WTC11 (cell line): ENCODE data around the gene SPNS3. TPM values are rescaled to one million over a fixed set of nuclear protein-coding genes. Genes with fewer than 3 reads are reported as not detected.

Experiments
- ATAC-seq: fragments of 200-7000 bp; cut with Tn5 transposase; 2 replicates; pipeline ENCODE4 v1.10.0; 2021; ENCODE audit warnings: mild to moderate bottlenecking, moderate library complexity
- CTCF ChIA-PET: fragments of 300-600 bp; sonication (Branson Sonifier 250); formaldehyde crosslinking; loops from one replicate; lab custom pipeline; 2021; ENCODE audit warnings: antibody characterized with exemption; lab: Charles Lee
- POLR2A ChIA-PET: fragments of 350-600 bp; sonication (Branson Sonifier 250); formaldehyde crosslinking; loops from one replicate; lab custom pipeline; 2021; ENCODE audit warnings: antibody characterized with exemption; lab: Charles Lee
- DNase-seq: peaks from one replicate; pipeline ENCODE4 v3.0.0; 2021; ENCODE audit warnings: low spot score
- H3K27ac Mint-ChIP-seq: 2 replicates; pipeline ENCODE4 v1.8.0; 2021; ENCODE audit warnings: mixed read lengths
- H3K27me3 Mint-ChIP-seq: 2 replicates; pipeline ENCODE4 v1.8.0; 2021; ENCODE audit warnings: low read depth, mild to moderate bottlenecking, moderate library complexity, mixed read lengths
- H3K36me3 Mint-ChIP-seq: 2 replicates; pipeline ENCODE4 v1.8.0; 2021; ENCODE audit warnings: mixed read lengths
- H3K4me1 Mint-ChIP-seq: 2 replicates; pipeline ENCODE4 v1.8.0; 2022; ENCODE audit warnings: mixed read lengths
- H3K4me3 Mint-ChIP-seq: 2 replicates; pipeline ENCODE4 v1.8.0; 2021; ENCODE audit warnings: mild to moderate bottlenecking, moderate library complexity, mixed read lengths
- H3K9me3 Mint-ChIP-seq: 2 replicates; pipeline ENCODE4 v1.8.0; 2021; ENCODE audit warnings: mixed read lengths
- CBFB ChIP-seq: sonication (generic); formaldehyde crosslinking; IDR thresholded peaks from 2 replicates; pipeline ENCODE4 v1.8.1; 2022; ENCODE audit warnings: mild to moderate bottlenecking, low read depth, missing genetic modification reagents
- CREB1 ChIP-seq: sonication (generic); formaldehyde crosslinking; IDR thresholded peaks from 2 replicates; pipeline ENCODE4 v1.8.0; 2023; ENCODE audit warnings: mild to moderate bottlenecking, missing genetic modification reagents
- CREM ChIP-seq: sonication (generic); formaldehyde crosslinking; IDR thresholded peaks from 2 replicates; pipeline ENCODE4 v1.8.1; 2022; ENCODE audit warnings: mild to moderate bottlenecking, missing genetic modification reagents, moderate library complexity
- ELF4 ChIP-seq: sonication (generic); formaldehyde crosslinking; IDR thresholded peaks from 2 replicates; pipeline ENCODE4 v1.8.1; 2022; ENCODE audit warnings: low read depth, mild to moderate bottlenecking, moderate library complexity, missing genetic modification reagents
- EMX1 ChIP-seq: fragments of 250-450 bp; sonication (Bioruptor Pico); IDR thresholded peaks from 2 replicates; pipeline ENCODE4 v1.8.0; 2021; ENCODE audit warnings: mild to moderate bottlenecking
- ETV6 ChIP-seq: sonication (generic); formaldehyde crosslinking; IDR thresholded peaks from 2 replicates; pipeline ENCODE4 v1.8.1; 2022; ENCODE audit warnings: mild to moderate bottlenecking, missing genetic modification reagents
- FOXJ3 ChIP-seq: sonication (generic); formaldehyde crosslinking; IDR thresholded peaks from 2 replicates; pipeline ENCODE4 v1.9.0; 2021; ENCODE audit warnings: missing genetic modification reagents, mild to moderate bottlenecking, borderline replicate concordance
- KAT7 ChIP-seq: sonication (generic); formaldehyde crosslinking; IDR thresholded peaks from 2 replicates; pipeline ENCODE4 v1.8.1; 2023; ENCODE audit warnings: missing genetic modification reagents, mild to moderate bottlenecking, borderline replicate concordance
- NFE2L1 ChIP-seq: sonication (generic); formaldehyde crosslinking; IDR thresholded peaks from 2 replicates; pipeline ENCODE4 v1.8.1; 2023; ENCODE audit warnings: missing genetic modification reagents
- PRRX2 ChIP-seq: fragments of 250-450 bp; sonication (Bioruptor Pico); IDR thresholded peaks from 2 replicates; pipeline ENCODE4 v1.8.0; 2021; ENCODE audit warnings: mild to moderate bottlenecking
- TCF7 ChIP-seq: sonication (generic); formaldehyde crosslinking; IDR thresholded peaks from 2 replicates; pipeline ENCODE4 v1.8.0; 2022; ENCODE audit warnings: mild to moderate bottlenecking, low read depth, missing genetic modification reagents, moderate library complexity
- ZNF671 ChIP-seq: fragments of 250-450 bp; sonication (Bioruptor Pico); IDR thresholded peaks from 2 replicates; pipeline ENCODE4 v1.8.0; 2021; ENCODE audit warnings: mild to moderate bottlenecking
- total RNA-seq: library from RNA; stranded (reverse); gene quantifications from 3 replicates; pipeline ENCODE4 v1.2.3, GENCODE V29; 2021
- TF ChIP-seq, protein P1 (sequence below): sonication (generic); formaldehyde crosslinking; IDR thresholded peaks from 2 replicates; pipeline ENCODE4 v1.8.1; 2022; ENCODE audit warnings: low read depth, mild to moderate bottlenecking, moderate library complexity, missing genetic modification reagents, borderline replicate concordance
- TF ChIP-seq, protein P2 (sequence below): sonication (generic); formaldehyde crosslinking; IDR thresholded peaks from 2 replicates; pipeline ENCODE4 v1.8.1; 2022; ENCODE audit warnings: mild to moderate bottlenecking, moderate library complexity, missing genetic modification reagents
- TF ChIP-seq, protein P3 (sequence below): sonication (generic); formaldehyde crosslinking; IDR thresholded peaks from 2 replicates; pipeline ENCODE4 v1.8.1; 2023; ENCODE audit warnings: mild to moderate bottlenecking, moderate library complexity, missing genetic modification reagents
- TF ChIP-seq, protein P4 (sequence below): fragments of 200-600 bp; IDR thresholded peaks from 2 replicates; pipeline ENCODE4 v1.8.0; 2022; ENCODE audit warnings: antibody characterized with exemption
- TF ChIP-seq, protein P5 (sequence below): sonication (generic); formaldehyde crosslinking; IDR thresholded peaks from 2 replicates; pipeline ENCODE4 v1.8.1; 2023; ENCODE audit warnings: mild to moderate bottlenecking, missing genetic modification reagents, moderate library complexity
- TF ChIP-seq, protein P6 (sequence below): sonication (generic); formaldehyde crosslinking; IDR thresholded peaks from 2 replicates; pipeline ENCODE4 v1.8.1; 2022; ENCODE audit warnings: low read depth, missing genetic modification reagents, borderline replicate concordance
- TF ChIP-seq, protein P7 (sequence below): fragments of 250-450 bp; sonication (Bioruptor Pico); IDR thresholded peaks from 2 replicates; pipeline ENCODE4 v1.8.0; 2021; ENCODE audit warnings: mild to moderate bottlenecking
- TF ChIP-seq, protein P8 (sequence below): sonication (generic); formaldehyde crosslinking; IDR thresholded peaks from 2 replicates; pipeline ENCODE4 v1.8.1; 2023; ENCODE audit warnings: mild to moderate bottlenecking, missing genetic modification reagents, borderline replicate concordance

The SPNS3 gene
- total RNA-seq, 1 experiment from 2014 or later: not detected

DNA sequence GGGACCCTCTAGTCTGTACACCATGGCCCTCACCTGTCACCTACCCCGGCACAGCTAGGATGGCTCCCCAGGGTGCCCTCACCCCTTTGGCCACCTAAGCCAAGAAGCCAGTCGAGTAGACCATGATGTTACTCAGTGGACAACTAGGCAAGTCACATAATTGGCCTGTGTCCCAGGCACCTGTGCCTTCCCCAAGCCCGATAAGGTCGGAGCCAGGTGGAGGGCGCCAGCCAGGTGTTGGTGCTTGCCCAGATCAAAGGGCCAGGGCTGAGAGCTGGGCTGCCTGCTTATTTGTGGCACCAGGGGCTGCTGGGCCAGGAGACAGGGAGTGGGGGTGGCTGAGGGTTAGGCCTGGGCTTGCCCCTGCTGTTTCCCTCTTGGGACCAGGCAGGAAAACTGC is 81.8 kb downstream of the SPNS3 start:
- POLR2A ChIA-PET: no interaction called here
- TF ChIP-seq, protein P1, sequence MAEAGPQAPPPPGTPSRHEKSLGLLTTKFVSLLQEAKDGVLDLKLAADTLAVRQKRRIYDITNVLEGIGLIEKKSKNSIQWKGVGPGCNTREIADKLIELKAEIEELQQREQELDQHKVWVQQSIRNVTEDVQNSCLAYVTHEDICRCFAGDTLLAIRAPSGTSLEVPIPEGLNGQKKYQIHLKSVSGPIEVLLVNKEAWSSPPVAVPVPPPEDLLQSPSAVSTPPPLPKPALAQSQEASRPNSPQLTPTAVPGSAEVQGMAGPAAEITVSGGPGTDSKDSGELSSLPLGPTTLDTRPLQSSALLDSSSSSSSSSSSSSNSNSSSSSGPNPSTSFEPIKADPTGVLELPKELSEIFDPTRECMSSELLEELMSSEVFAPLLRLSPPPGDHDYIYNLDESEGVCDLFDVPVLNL (CRISPR knock-in tag): no peak
- TF ChIP-seq ZNF671 (CRISPR knock-in tag) (no peak), TCF7 (CRISPR knock-in tag) (no peak), CREM (no peak), FOXJ3 (CRISPR knock-in tag) (no peak), ELF4 (CRISPR knock-in tag) (no peak), ETV6 (no peak), NFE2L1 (CRISPR knock-in tag) (no peak), KAT7 (CRISPR knock-in tag) (no peak), PRRX2 (no peak), CBFB (CRISPR knock-in tag) (no peak)
- TF ChIP-seq, protein P2, sequence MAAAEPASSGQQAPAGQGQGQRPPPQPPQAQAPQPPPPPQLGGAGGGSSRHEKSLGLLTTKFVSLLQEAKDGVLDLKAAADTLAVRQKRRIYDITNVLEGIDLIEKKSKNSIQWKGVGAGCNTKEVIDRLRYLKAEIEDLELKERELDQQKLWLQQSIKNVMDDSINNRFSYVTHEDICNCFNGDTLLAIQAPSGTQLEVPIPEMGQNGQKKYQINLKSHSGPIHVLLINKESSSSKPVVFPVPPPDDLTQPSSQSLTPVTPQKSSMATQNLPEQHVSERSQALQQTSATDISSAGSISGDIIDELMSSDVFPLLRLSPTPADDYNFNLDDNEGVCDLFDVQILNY (CRISPR knock-in tag): no peak
- TF ChIP-seq, protein P3, sequence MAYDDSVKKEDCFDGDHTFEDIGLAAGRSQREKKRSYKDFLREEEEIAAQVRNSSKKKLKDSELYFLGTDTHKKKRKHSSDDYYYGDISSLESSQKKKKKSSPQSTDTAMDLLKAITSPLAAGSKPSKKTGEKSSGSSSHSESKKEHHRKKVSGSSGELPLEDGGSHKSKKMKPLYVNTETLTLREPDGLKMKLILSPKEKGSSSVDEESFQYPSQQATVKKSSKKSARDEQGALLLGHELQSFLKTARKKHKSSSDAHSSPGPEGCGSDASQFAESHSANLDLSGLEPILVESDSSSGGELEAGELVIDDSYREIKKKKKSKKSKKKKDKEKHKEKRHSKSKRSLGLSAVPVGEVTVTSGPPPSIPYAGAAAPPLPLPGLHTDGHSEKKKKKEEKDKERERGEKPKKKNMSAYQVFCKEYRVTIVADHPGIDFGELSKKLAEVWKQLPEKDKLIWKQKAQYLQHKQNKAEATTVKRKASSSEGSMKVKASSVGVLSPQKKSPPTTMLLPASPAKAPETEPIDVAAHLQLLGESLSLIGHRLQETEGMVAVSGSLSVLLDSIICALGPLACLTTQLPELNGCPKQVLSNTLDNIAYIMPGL: no peak
- TF ChIP-seq, protein P4, sequence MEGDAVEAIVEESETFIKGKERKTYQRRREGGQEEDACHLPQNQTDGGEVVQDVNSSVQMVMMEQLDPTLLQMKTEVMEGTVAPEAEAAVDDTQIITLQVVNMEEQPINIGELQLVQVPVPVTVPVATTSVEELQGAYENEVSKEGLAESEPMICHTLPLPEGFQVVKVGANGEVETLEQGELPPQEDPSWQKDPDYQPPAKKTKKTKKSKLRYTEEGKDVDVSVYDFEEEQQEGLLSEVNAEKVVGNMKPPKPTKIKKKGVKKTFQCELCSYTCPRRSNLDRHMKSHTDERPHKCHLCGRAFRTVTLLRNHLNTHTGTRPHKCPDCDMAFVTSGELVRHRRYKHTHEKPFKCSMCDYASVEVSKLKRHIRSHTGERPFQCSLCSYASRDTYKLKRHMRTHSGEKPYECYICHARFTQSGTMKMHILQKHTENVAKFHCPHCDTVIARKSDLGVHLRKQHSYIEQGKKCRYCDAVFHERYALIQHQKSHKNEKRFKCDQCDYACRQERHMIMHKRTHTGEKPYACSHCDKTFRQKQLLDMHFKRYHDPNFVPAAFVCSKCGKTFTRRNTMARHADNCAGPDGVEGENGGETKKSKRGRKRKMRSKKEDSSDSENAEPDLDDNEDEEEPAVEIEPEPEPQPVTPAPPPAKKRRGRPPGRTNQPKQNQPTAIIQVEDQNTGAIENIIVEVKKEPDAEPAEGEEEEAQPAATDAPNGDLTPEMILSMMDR: no peak
- TF ChIP-seq, protein P5, sequence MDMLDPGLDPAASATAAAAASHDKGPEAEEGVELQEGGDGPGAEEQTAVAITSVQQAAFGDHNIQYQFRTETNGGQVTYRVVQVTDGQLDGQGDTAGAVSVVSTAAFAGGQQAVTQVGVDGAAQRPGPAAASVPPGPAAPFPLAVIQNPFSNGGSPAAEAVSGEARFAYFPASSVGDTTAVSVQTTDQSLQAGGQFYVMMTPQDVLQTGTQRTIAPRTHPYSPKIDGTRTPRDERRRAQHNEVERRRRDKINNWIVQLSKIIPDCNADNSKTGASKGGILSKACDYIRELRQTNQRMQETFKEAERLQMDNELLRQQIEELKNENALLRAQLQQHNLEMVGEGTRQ (CRISPR knock-in tag): no peak
- TF ChIP-seq, protein P6, sequence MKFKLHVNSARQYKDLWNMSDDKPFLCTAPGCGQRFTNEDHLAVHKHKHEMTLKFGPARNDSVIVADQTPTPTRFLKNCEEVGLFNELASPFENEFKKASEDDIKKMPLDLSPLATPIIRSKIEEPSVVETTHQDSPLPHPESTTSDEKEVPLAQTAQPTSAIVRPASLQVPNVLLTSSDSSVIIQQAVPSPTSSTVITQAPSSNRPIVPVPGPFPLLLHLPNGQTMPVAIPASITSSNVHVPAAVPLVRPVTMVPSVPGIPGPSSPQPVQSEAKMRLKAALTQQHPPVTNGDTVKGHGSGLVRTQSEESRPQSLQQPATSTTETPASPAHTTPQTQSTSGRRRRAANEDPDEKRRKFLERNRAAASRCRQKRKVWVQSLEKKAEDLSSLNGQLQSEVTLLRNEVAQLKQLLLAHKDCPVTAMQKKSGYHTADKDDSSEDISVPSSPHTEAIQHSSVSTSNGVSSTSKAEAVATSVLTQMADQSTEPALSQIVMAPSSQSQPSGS: no peak
- TF ChIP-seq, protein P7, sequence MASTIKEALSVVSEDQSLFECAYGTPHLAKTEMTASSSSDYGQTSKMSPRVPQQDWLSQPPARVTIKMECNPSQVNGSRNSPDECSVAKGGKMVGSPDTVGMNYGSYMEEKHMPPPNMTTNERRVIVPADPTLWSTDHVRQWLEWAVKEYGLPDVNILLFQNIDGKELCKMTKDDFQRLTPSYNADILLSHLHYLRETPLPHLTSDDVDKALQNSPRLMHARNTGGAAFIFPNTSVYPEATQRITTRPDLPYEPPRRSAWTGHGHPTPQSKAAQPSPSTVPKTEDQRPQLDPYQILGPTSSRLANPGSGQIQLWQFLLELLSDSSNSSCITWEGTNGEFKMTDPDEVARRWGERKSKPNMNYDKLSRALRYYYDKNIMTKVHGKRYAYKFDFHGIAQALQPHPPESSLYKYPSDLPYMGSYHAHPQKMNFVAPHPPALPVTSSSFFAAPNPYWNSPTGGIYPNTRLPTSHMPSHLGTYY (CRISPR knock-in tag): no peak
- TF ChIP-seq, all 79 proteins: peak for 0
- peaks cover 7% of the 10 kb centered on the region for H3K4me1 Mint-ChIP-seq
- H3K9me3 Mint-ChIP-seq: no peaks in the 10 kb centered on the region
- H3K27me3 Mint-ChIP-seq: peaks cover 21% of the 10 kb centered on the region
- ATAC-seq (no peak), DNase-seq (no peak)
- CTCF ChIA-PET: interaction anchor here (0.9 kb wide), 1 partner anchor 33 kb away, joined by 3 read pairs; no protein-coding TSS in a partner anchor
- H3K36me3 Mint-ChIP-seq: no peaks in the 10 kb centered on the region
- no peak overlapping the region for H3K4me3 Mint-ChIP-seq
- H3K27ac Mint-ChIP-seq: no peak overlapping the region

DNA sequence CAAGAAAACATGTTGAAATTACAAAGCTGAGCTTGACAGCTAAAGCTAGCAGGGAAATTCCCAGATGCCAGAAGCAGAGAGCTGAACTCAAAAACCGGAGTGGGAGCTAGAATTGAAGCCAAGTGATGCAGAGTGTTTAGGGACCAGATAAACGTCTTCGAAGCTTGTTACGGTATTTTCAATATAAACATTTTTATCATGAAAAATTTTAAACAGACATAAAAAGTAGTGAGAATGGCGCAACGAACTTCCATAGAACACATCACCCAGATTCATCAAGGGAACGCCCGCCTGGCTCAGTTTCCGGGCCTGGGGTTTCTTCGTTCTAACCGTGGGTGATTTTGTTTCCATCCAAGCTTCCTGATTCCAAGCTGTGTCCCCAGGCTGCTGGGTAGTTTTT is 83.0 kb downstream of the SPNS3 start:
- POLR2A ChIA-PET: no interaction called here
- no peaks in the 10 kb centered on the region for H3K36me3 Mint-ChIP-seq
- TF ChIP-seq PRRX2: no peak
- no peak for TF ChIP-seq CREB1
- TF ChIP-seq, protein P3: no peak
- no peak for TF ChIP-seq EMX1 (CRISPR knock-in tag)
- TF ChIP-seq, protein P8, sequence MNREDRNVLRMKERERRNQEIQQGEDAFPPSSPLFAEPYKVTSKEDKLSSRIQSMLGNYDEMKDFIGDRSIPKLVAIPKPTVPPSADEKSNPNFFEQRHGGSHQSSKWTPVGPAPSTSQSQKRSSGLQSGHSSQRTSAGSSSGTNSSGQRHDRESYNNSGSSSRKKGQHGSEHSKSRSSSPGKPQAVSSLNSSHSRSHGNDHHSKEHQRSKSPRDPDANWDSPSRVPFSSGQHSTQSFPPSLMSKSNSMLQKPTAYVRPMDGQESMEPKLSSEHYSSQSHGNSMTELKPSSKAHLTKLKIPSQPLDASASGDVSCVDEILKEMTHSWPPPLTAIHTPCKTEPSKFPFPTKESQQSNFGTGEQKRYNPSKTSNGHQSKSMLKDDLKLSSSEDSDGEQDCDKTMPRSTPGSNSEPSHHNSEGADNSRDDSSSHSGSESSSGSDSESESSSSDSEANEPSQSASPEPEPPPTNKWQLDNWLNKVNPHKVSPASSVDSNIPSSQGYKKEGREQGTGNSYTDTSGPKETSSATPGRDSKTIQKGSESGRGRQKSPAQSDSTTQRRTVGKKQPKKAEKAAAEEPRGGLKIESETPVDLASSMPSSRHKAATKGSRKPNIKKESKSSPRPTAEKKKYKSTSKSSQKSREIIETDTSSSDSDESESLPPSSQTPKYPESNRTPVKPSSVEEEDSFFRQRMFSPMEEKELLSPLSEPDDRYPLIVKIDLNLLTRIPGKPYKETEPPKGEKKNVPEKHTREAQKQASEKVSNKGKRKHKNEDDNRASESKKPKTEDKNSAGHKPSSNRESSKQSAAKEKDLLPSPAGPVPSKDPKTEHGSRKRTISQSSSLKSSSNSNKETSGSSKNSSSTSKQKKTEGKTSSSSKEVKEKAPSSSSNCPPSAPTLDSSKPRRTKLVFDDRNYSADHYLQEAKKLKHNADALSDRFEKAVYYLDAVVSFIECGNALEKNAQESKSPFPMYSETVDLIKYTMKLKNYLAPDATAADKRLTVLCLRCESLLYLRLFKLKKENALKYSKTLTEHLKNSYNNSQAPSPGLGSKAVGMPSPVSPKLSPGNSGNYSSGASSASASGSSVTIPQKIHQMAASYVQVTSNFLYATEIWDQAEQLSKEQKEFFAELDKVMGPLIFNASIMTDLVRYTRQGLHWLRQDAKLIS (CRISPR knock-in tag): no peak
- H3K27ac Mint-ChIP-seq: no peak overlapping the region
- H3K4me3 Mint-ChIP-seq: no peak overlapping the region
- ATAC-seq (no peak), DNase-seq (no peak)
- CTCF ChIA-PET: interaction anchor here (0.6 kb wide), 1 partner anchor 256 kb away, joined by 5 read pairs; no protein-coding TSS in a partner anchor
- H3K4me1 Mint-ChIP-seq: peaks cover 7% of the 10 kb centered on the region
- H3K27me3 Mint-ChIP-seq: peaks cover 28% of the 10 kb centered on the region
- no peaks in the 10 kb centered on the region for H3K9me3 Mint-ChIP-seq
